Gastrocnemius medialis (tissue), 4 donors: Measurements from ENCODE around the gene RCAN1. TPM values are rescaled to one million over a fixed set of nuclear protein-coding genes. Genes with fewer than 3 reads are reported as not detected.

Source experiments
- ATAC-seq, 2 donors: fragments of 150-250 bp; one replicate each; pipeline ENCODE4 v1.9.1; 2016
- DNase-seq, 2 donors: peaks; one replicate each; pipeline ENCODE4 v3.0.0-alpha.2; 2019
- H3K27ac ChIP-seq, 4 donors: fragments of 200-600 bp; sonication (generic); 1 replicate in 1 of 4; 2 replicates in 3 of 4; pipeline ENCODE4 v1.5.1; 2016 to 2018; ENCODE audit warnings: mild to moderate bottlenecking in 2 of 4, moderate library complexity in 1 of 4
- H3K27me3 ChIP-seq, 3 donors: fragments of 200-600 bp; sonication (generic) in 2 of 3; 1 replicate in 1 of 3; 2 replicates in 2 of 3; pipeline versions ENCODE4 v1.5.1 to v1.6.0; 2016 to 2019; ENCODE audit warnings: mild to moderate bottlenecking in 1 of 3, moderate library complexity in 1 of 3
- H3K36me3 ChIP-seq, 2 donors: fragments of 200-600 bp; sonication (generic) in 1 of 2; one replicate each; pipeline ENCODE4 v1.5.1; 2017 to 2018
- H3K4me1 ChIP-seq, 2 donors: fragments of 200-600 bp; sonication (generic) in 1 of 2; one replicate each; pipeline ENCODE4 v1.5.1; 2016 to 2017; ENCODE audit warnings: mild to moderate bottlenecking in 2 of 2
- H3K4me3 ChIP-seq, 4 donors: fragments of 200-600 bp; sonication (generic) in 3 of 4; 1 replicate in 1 of 4; 2 replicates in 3 of 4; pipeline ENCODE4 v1.5.1; 2016 to 2019; ENCODE audit warnings: mild to moderate bottlenecking in 2 of 4
- H3K9me3 ChIP-seq, 3 donors: fragments of 200-600 bp; sonication (generic) in 2 of 3; 1 replicate in 1 of 3; 2 replicates in 2 of 3; pipeline ENCODE4 v1.5.1; 2016 to 2019
- CTCF ChIP-seq, 5 experiments: fragments of 450-650 bp in 3 of 5; fragments of 200-600 bp in 2 of 5; sonication (generic) in 2 of 5; IDR thresholded peaks in 4 of 5; conservative IDR thresholded peaks in 1 of 5; 1 replicate in 4 of 5; 2 replicates in 1 of 5; pipeline ENCODE4 v1.5.1; 2016 to 2019; ENCODE audit warnings: antibody characterized with exemption in 5 of 5, mild to moderate bottlenecking in 3 of 5, moderate library complexity in 3 of 5
- POLR2A ChIP-seq, 2 donors: fragments of 450-650 bp; IDR thresholded peaks; one replicate each; pipeline ENCODE4 v1.6.1; 2017; ENCODE audit warnings: antibody characterized with exemption in 2 of 2, mild to moderate bottlenecking in 2 of 2, moderate library complexity in 2 of 2
- in situ Hi-C, 4 donors: fragments of 200-750 bp; cut with MboI; loops; one replicate each; pipeline versions ENCODE4 v1.15.0 to v1.8.0; 2017; ENCODE audit warnings: low sequenced_read_pairs in 4 of 4
- intact Hi-C: fragments of 100-400 bp; cut with DNase I; formaldehyde crosslinking; loops from one replicate; pipeline ENCODE4 v1.15.1; 2023; ENCODE audit warnings: low total_unique reads
- total RNA-seq, 4 donors: library from RNA; depleted of rRNA; stranded (reverse); fragments of >200 nt; gene quantifications; one replicate each; pipeline versions ENCODE4 v1.1.0 to v1.2.3, GENCODE V29; 2016

Gene RCAN1
- total RNA-seq, 4 donors from 2014 or later = 21.7 to 37.9 (median 33.2) TPM

- Histone ChIP-seq H3K27me3 (no peaks in the 10 kb centered on the region), H3K4me3 (no peak overlapping the region), H3K9me3 (no peaks in the 10 kb centered on the region), H3K27ac (no peak overlapping the region), H3K36me3 (no peaks in the 10 kb centered on the region), H3K4me1 (peaks cover 0 to 8% of the 10 kb centered on the region in 2 donors)
- DNase-seq (no peak), ATAC-seq (no peak)
- TF ChIP-seq CTCF (IDR thresholded peaks at IDR 0.05 in 4 of 5, conservative IDR thresholded peaks at IDR 0.05 in 1 of 5) (no peak), POLR2A (IDR thresholded peaks at IDR 0.05) (no peak)
- intact Hi-C loops = no loop called here
- in situ Hi-C loops = no loop called here
Observed at GRCh38 chr21:34550182-34550799, 64.6 kb downstream of the RCAN1 start.

GRCh38 chr21:34548781-34549376, 66.0 kb downstream of the RCAN1 start:
- peaks cover 0 to 13% of the 10 kb centered on the region in 2 donors for H3K4me1 ChIP-seq
- ATAC-seq = no peak
- intact Hi-C loops (no loop called here), in situ Hi-C loops (no loop called here)
- DNase-seq = no peak
- H3K4me3 ChIP-seq = no peak overlapping the region
- no peaks in the 10 kb centered on the region for H3K36me3 ChIP-seq
- TF ChIP-seq CTCF (IDR thresholded peaks at IDR 0.05 in 4 of 5, conservative IDR thresholded peaks at IDR 0.05 in 1 of 5) (no peak), POLR2A (IDR thresholded peaks at IDR 0.05) (no peak)
- no peaks in the 10 kb centered on the region for H3K9me3 ChIP-seq
- H3K27me3 ChIP-seq = no peaks in the 10 kb centered on the region
- no peak overlapping the region for H3K27ac ChIP-seq

- TF ChIP-seq CTCF (IDR thresholded peaks at IDR 0.05 in 4 of 5, conservative IDR thresholded peaks at IDR 0.05 in 1 of 5) (no peak), POLR2A (IDR thresholded peaks at IDR 0.05) (no peak)
- Histone ChIP-seq H3K4me1 (peaks cover 0 to 13% of the 10 kb centered on the region in 2 donors), H3K9me3 (no peaks in the 10 kb centered on the region), H3K4me3 (no peak overlapping the region), H3K36me3 (no peaks in the 10 kb centered on the region), H3K27ac (peak overlapping the region in 2 of 4 donors; percentile 43 to 46), H3K27me3 (no peaks in the 10 kb centered on the region)
- intact Hi-C loops = no loop called here
- DNase-seq (no peak), ATAC-seq (no peak)
- in situ Hi-C loops = no loop called here
Observed at GRCh38 chr21:34546542-34546941, 68.4 kb downstream of the RCAN1 start.

- no peak for DNase-seq
- no peak overlapping the region for H3K4me3 ChIP-seq
- in situ Hi-C loops = no loop called here
Observed at GRCh38 chr21:34545079-34545884, 69.6 kb downstream of the RCAN1 start.

GRCh38 chr21:34544032-34544496, 70.8 kb downstream of the RCAN1 start:
- no peak overlapping the region for H3K27ac ChIP-seq
- no peaks in the 10 kb centered on the region for H3K36me3 ChIP-seq
- peak in 1 of 2 donors; percentile 24 for DNase-seq
- peaks cover 0 to 13% of the 10 kb centered on the region in 2 donors for H3K4me1 ChIP-seq
- ATAC-seq = peak in 1 of 2 donors; percentile 60
- H3K4me3 ChIP-seq = no peak overlapping the region
- in situ Hi-C loops (no loop called here), intact Hi-C loops (no loop called here)
- no peak for TF ChIP-seq POLR2A (IDR thresholded peaks at IDR 0.05)
- TF ChIP-seq CTCF (IDR thresholded peaks at IDR 0.05 in 4 of 5, conservative IDR thresholded peaks at IDR 0.05 in 1 of 5) = peak in 4 of 5 experiments; percentile 39 to 60 (median 52)
- no peaks in the 10 kb centered on the region for H3K9me3 ChIP-seq
- H3K27me3 ChIP-seq = no peaks in the 10 kb centered on the region

More at GRCh38 chr21:34545079-34545884, 69.6 kb downstream of the RCAN1 start:
- intact Hi-C loops = no loop called here
- no peak for TF ChIP-seq POLR2A (IDR thresholded peaks at IDR 0.05)
- peaks cover 0 to 13% of the 10 kb centered on the region in 2 donors for H3K4me1 ChIP-seq
- H3K9me3 ChIP-seq = no peaks in the 10 kb centered on the region
- ATAC-seq = peak in 1 of 2 donors; percentile 14
- peak overlapping the region; percentile 10 to 46 (median 28) for H3K27ac ChIP-seq
- no peaks in the 10 kb centered on the region for H3K36me3 ChIP-seq
- no peaks in the 10 kb centered on the region for H3K27me3 ChIP-seq
